ENCODE measurements around the gene CIZ1. TPM values are rescaled to one million over a fixed set of nuclear protein-coding genes. Genes with fewer than 3 reads are reported as not detected.

Gene CIZ1
- polyA plus RNA-seq, 1 of the 3 experiments (the other 2 are of a cell fraction): 37.0 TPM

DNA sequence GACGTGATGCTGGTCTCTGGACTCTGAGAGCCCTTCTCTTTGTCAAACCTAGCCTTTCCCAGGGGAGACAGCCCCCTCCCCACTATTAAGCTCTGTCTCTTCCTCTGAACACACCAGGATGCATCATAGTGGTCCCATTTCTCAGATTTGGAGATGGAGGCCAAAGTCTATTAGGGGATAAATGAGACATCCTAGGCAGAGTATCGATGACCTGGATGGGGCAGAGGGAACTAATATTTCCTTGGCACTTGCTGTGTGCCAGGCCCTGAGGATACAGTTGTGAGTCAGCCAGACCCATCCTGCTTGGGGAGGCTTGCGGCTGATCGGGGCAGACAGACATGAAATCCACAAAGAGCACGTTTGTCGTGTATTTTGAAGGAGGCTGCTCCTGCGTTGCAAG lies 17.0 kb upstream of the CIZ1 start:
- Histone ChIP-seq H3K4me3 (ENCODE audit: low read depth in 2 of 2, low read length in 1 of 2) (no peak overlapping the region), H3K27me3 (ENCODE audit: insufficient read depth) (no peaks in the 10 kb centered on the region), H3K36me3 (replicated peaks in 1 of 2; ENCODE audit: control insufficient read depth in 1 of 2, insufficient read depth in 2 of 2, low read length in 1 of 2) (peaks cover 0 to 3% of the 10 kb centered on the region in 2 experiments), H3K27ac (ENCODE audit: low read depth in 2 of 2, low read length in 1 of 2) (no peak overlapping the region), H3K9ac (no peak overlapping the region), H3K9me2 (no peaks in the 10 kb centered on the region), H3F3A (replicated peaks; ENCODE audit: insufficient read depth) (peaks cover 11% of the 10 kb centered on the region), H3K4me1 (ENCODE audit: control insufficient read depth in 1 of 2, insufficient read depth in 2 of 2, low read depth in 1 of 2, low read length in 1 of 2) (peaks cover 0 to 17% of the 10 kb centered on the region in 2 experiments; a peak in 1 of 4 replicates), H3K9me3 (no peaks in the 10 kb centered on the region), H4K20me1 (ENCODE audit: insufficient read depth) (no peaks in the 10 kb centered on the region), H3K79me2 (ENCODE audit: insufficient read depth) (peaks cover 24% of the 10 kb centered on the region), H2AFZ (ENCODE audit: low read depth) (no peak overlapping the region), H3K4me2 (no peak overlapping the region)
- DNase-seq: no peak
- WGBS (ENCODE audit: low lambda C conversion rate): 86% methylated on average over 7 of the region's 7 CpGs
- ChIA-PET CTCF (interaction anchor here (1.0 kb wide), 1 partner anchor 13 kb away, joined by 3 read pairs; no protein-coding TSS in a partner anchor), POLR2A (no interaction called here)
- TF ChIP-seq SIN3A (IDR thresholded peaks at IDR 0.05; ENCODE audit: borderline replicate concordance, low read depth, low read length): no peak
- TF ChIP-seq RAD21 (IDR thresholded peaks at IDR 0.05; ENCODE audit: low read length): no peak
- no peak for TF ChIP-seq ELF1 (IDR thresholded peaks at IDR 0.05)
- TF ChIP-seq EZH2phosphoT487 (IDR thresholded peaks at IDR 0.05; ENCODE audit: borderline replicate concordance, low read depth): no peak
- TF ChIP-seq JUND (IDR thresholded peaks at IDR 0.05): no peak
- TF ChIP-seq CHD2 (IDR thresholded peaks at IDR 0.05; ENCODE audit: low read length, partially characterized antibody): no peak
- no peak for TF ChIP-seq POLR2AphosphoS5 (IDR thresholded peaks at IDR 0.05; ENCODE audit: low read depth, low read length)
- no peak for TF ChIP-seq TEAD4 (IDR thresholded peaks at IDR 0.05; ENCODE audit: borderline replicate concordance, insufficient read depth)

GRCh38 chr9:128206916-128207910 lies 15.8 kb upstream of the CIZ1 start:
- H3K79me2 ChIP-seq (ENCODE audit: insufficient read depth): peaks cover 24% of the 10 kb centered on the region
- CTCF ChIA-PET: interaction anchor here (0.6 to 2.1 kb wide), 7 partner anchors 10 to 212 kb away, joined by 3 to 10 read pairs (median 3); no protein-coding TSS in a partner anchor
- POLR2A ChIA-PET: no interaction called here
- peaks cover 9% of the 10 kb centered on the region for H3F3A ChIP-seq (replicated peaks; ENCODE audit: insufficient read depth)
- WGBS (ENCODE audit: low lambda C conversion rate): 83% methylated on average over 12 of the region's 15 CpGs
- H2AFZ ChIP-seq (ENCODE audit: low read depth): no peak overlapping the region
- peaks cover 0 to 3% of the 10 kb centered on the region in 2 experiments for H3K36me3 ChIP-seq (replicated peaks in 1 of 2; ENCODE audit: control insufficient read depth in 1 of 2, insufficient read depth in 2 of 2, low read length in 1 of 2)
- H3K4me2 ChIP-seq: no peak overlapping the region
- DNase-seq: no peak
- peaks cover 0 to 20% of the 10 kb centered on the region in 2 experiments; a peak in 1 of 4 replicates for H3K4me1 ChIP-seq (ENCODE audit: control insufficient read depth in 1 of 2, insufficient read depth in 2 of 2, low read depth in 1 of 2, low read length in 1 of 2)
- H3K27ac ChIP-seq (ENCODE audit: low read depth in 2 of 2, low read length in 1 of 2): no peak overlapping the region
- H3K27me3 ChIP-seq (ENCODE audit: insufficient read depth): no peaks in the 10 kb centered on the region
- no peaks in the 10 kb centered on the region for H3K9me2 ChIP-seq
- H3K4me3 ChIP-seq (ENCODE audit: low read depth in 2 of 2, low read length in 1 of 2): no peak overlapping the region
- no peaks in the 10 kb centered on the region for H3K9me3 ChIP-seq
- H3K9ac ChIP-seq: no peak overlapping the region
- H4K20me1 ChIP-seq (ENCODE audit: insufficient read depth): no peaks in the 10 kb centered on the region
- no peak for TF ChIP-seq REST (IDR thresholded peaks at IDR 0.05; ENCODE audit: low read depth, low read length)
- no peak for TF ChIP-seq GABPA (IDR thresholded peaks at IDR 0.05; ENCODE audit: low read depth)
- no peak for TF ChIP-seq TAF1 (IDR thresholded peaks at IDR 0.05; ENCODE audit: borderline replicate concordance, low read depth, low read length)
- no peak for TF ChIP-seq RAD21 (IDR thresholded peaks at IDR 0.05; ENCODE audit: low read length)
- TF ChIP-seq TEAD4 (IDR thresholded peaks at IDR 0.05; ENCODE audit: borderline replicate concordance, insufficient read depth): no peak
- no peak for TF ChIP-seq MXI1 (IDR thresholded peaks at IDR 0.05; ENCODE audit: low read depth, low read length)
- TF ChIP-seq NFIC (IDR thresholded peaks at IDR 0.05; ENCODE audit: borderline replicate concordance): no peak
- TF ChIP-seq RFX5 (IDR thresholded peaks at IDR 0.05; ENCODE audit: low read length): no peak

All from SK-N-SH (cell line).